ENCODE results near the gene ZNF431. TPM values are rescaled to one million over a fixed set of nuclear protein-coding genes. Genes with fewer than 3 reads are reported as not detected.
A peak's percentile ranks its signal among the peaks of the same experiment; 100 is the strongest.

ZNF431 gene
- polyA plus RNA-seq, 1 of the 3 experiments (the other 2 are of a cell fraction) = 2.4 TPM

DNA sequence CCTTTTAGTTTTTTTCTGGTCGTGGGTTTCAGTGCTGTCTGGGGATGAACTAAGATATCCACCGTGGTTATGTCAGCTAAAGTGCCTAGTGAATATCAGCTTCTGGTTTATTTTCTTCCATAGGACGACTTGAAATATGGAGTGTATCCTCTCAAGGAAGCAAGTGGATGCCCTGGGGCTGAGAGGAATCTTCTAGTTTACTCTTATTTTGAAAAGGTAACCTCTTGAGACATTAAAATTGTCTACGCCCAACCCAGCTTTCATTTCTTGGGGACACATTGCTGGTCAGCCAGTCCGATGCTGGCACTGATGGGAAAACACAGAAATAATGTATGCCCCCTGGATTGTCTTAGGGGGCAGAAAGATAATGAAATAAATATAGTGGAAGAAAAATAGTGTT is 1.6 kb downstream of the ZNF431 start:
- peak overlapping the region; percentile 71; the same call in 1 of the 2 replicates for H3K4me2 ChIP-seq
- WGBS (ENCODE audit: low lambda C conversion rate) = 87% methylated on average over 5 of the region's 5 CpGs
- TF ChIP-seq, protein P1, sequence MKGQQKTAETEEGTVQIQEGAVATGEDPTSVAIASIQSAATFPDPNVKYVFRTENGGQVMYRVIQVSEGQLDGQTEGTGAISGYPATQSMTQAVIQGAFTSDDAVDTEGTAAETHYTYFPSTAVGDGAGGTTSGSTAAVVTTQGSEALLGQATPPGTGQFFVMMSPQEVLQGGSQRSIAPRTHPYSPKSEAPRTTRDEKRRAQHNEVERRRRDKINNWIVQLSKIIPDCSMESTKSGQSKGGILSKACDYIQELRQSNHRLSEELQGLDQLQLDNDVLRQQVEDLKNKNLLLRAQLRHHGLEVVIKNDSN (IDR thresholded peaks at IDR 0.05; ENCODE audit: borderline replicate concordance, low read depth) = no peak
- TF ChIP-seq ELF1 (IDR thresholded peaks at IDR 0.05) (no peak), FOXJ3 (CRISPR knock-in tag; IDR thresholded peaks at IDR 0.05) (no peak), NRF1 (IDR thresholded peaks at IDR 0.05; ENCODE audit: low read depth, low read length) (no peak), GATA2 (CRISPR knock-in tag; IDR thresholded peaks at IDR 0.05) (no peak)

DNA sequence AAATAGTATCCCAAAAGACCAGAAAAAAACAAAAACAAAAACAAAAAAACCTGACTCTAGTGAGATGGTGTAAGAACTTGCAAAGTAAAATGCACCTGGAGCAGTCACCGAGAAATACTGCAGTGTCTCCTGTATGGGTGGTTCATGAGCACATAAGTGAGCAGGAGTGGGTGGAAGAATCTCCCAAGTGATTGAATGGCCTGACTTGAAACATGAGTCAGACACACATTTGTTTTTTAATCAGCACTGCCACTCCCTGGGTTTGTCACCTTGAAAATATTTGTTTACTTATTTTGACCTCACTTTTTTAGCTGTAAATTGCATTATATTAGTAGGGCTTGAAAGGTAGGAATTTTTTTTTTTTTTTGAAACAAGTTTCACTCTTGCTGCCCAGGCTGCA is 2.0 kb downstream of the ZNF431 start:
- TF ChIP-seq SIN3A (IDR thresholded peaks at IDR 0.05; ENCODE audit: borderline replicate concordance, low read depth, low read length) = no peak
- TF ChIP-seq, protein P2, sequence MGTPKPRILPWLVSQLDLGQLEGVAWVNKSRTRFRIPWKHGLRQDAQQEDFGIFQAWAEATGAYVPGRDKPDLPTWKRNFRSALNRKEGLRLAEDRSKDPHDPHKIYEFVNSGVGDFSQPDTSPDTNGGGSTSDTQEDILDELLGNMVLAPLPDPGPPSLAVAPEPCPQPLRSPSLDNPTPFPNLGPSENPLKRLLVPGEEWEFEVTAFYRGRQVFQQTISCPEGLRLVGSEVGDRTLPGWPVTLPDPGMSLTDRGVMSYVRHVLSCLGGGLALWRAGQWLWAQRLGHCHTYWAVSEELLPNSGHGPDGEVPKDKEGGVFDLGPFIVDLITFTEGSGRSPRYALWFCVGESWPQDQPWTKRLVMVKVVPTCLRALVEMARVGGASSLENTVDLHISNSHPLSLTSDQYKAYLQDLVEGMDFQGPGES (IDR thresholded peaks at IDR 0.05; ENCODE audit: low read depth, low read length) = no peak

More for the DNA sequence above, 1.6 kb downstream of the ZNF431 start:
- peaks cover under 1% of the 10 kb centered on the region; the same call in 1 of the 2 replicates for H3K9me3 ChIP-seq
- CTCF ChIA-PET = no interaction called here
- H3K36me3 ChIP-seq (replicated peaks in 1 of 2; ENCODE audit: control insufficient read depth in 1 of 2, insufficient read depth in 2 of 2, low read length in 1 of 2) = peaks cover 22 to 49% of the 10 kb centered on the region in 2 experiments
- no peak overlapping the region for H3K4me3 ChIP-seq (ENCODE audit: low read depth in 2 of 2, low read length in 1 of 2)
- peaks cover 0 to 3% of the 10 kb centered on the region in 2 experiments; a peak in 2 of 4 replicates for H3K4me1 ChIP-seq (ENCODE audit: control insufficient read depth in 1 of 2, insufficient read depth in 2 of 2, low read depth in 1 of 2, low read length in 1 of 2)
- H3F3A ChIP-seq (replicated peaks; ENCODE audit: insufficient read depth) = no peaks in the 10 kb centered on the region
- H4K20me1 ChIP-seq (ENCODE audit: insufficient read depth) = no peaks in the 10 kb centered on the region
- peaks cover 48% of the 10 kb centered on the region for H3K79me2 ChIP-seq (ENCODE audit: insufficient read depth)
- H3K27me3 ChIP-seq (ENCODE audit: insufficient read depth) = no peaks in the 10 kb centered on the region
- no peak for DNase-seq
- POLR2A ChIA-PET = no interaction called here
- no peak overlapping the region for H2AFZ ChIP-seq (ENCODE audit: low read depth)
- H3K9ac ChIP-seq = no peak overlapping the region
- H3K27ac ChIP-seq (ENCODE audit: low read depth in 2 of 2, low read length in 1 of 2) = no peak overlapping the region
- no peaks in the 10 kb centered on the region for H3K9me2 ChIP-seq

DNA sequence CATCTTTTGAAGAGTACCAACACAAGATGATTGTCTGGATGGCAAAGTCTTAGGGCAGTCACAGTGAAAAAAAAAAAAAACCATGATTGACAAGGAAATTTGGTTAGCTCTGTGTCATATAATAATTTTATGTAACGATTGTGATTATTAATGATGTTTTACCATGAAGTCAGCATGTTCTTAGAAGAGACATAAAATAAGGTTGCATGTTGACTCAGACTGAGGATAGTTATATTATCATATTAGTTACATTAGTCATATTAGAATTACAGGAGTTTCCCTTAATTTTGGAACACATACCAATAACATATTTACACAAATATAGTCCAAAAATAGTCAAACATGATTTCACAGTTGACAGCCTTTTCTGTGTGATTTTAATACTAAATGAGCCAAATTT is 5.7 kb downstream of the ZNF431 start:
- TF ChIP-seq TEAD4 (IDR thresholded peaks at IDR 0.05; ENCODE audit: borderline replicate concordance, insufficient read depth) (no peak), EZH2phosphoT487 (IDR thresholded peaks at IDR 0.05; ENCODE audit: borderline replicate concordance, low read depth) (no peak), ELF1 (IDR thresholded peaks at IDR 0.05) (no peak), POLR2AphosphoS5 (IDR thresholded peaks at IDR 0.05; ENCODE audit: low read depth, low read length) (no peak), SIN3A (IDR thresholded peaks at IDR 0.05; ENCODE audit: borderline replicate concordance, low read depth, low read length) (no peak), NFIC (IDR thresholded peaks at IDR 0.05; ENCODE audit: borderline replicate concordance) (no peak), SMC3 (IDR thresholded peaks at IDR 0.05; ENCODE audit: low read depth, low read length) (no peak), GATA2 (CRISPR knock-in tag; IDR thresholded peaks at IDR 0.05) (no peak)
- TF ChIP-seq, protein P3, sequence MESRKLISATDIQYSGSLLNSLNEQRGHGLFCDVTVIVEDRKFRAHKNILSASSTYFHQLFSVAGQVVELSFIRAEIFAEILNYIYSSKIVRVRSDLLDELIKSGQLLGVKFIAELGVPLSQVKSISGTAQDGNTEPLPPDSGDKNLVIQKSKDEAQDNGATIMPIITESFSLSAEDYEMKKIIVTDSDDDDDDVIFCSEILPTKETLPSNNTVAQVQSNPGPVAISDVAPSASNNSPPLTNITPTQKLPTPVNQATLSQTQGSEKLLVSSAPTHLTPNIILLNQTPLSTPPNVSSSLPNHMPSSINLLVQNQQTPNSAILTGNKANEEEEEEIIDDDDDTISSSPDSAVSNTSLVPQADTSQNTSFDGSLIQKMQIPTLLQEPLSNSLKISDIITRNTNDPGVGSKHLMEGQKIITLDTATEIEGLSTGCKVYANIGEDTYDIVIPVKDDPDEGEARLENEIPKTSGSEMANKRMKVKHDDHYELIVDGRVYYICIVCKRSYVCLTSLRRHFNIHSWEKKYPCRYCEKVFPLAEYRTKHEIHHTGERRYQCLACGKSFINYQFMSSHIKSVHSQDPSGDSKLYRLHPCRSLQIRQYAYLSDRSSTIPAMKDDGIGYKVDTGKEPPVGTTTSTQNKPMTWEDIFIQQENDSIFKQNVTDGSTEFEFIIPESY (IDR thresholded peaks at IDR 0.05; ENCODE audit: borderline replicate concordance, low read depth) = no peak
- TF ChIP-seq, protein P4, sequence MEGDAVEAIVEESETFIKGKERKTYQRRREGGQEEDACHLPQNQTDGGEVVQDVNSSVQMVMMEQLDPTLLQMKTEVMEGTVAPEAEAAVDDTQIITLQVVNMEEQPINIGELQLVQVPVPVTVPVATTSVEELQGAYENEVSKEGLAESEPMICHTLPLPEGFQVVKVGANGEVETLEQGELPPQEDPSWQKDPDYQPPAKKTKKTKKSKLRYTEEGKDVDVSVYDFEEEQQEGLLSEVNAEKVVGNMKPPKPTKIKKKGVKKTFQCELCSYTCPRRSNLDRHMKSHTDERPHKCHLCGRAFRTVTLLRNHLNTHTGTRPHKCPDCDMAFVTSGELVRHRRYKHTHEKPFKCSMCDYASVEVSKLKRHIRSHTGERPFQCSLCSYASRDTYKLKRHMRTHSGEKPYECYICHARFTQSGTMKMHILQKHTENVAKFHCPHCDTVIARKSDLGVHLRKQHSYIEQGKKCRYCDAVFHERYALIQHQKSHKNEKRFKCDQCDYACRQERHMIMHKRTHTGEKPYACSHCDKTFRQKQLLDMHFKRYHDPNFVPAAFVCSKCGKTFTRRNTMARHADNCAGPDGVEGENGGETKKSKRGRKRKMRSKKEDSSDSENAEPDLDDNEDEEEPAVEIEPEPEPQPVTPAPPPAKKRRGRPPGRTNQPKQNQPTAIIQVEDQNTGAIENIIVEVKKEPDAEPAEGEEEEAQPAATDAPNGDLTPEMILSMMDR (IDR thresholded peaks at IDR 0.05) = no peak
- no peaks in the 10 kb centered on the region for H3F3A ChIP-seq (replicated peaks; ENCODE audit: insufficient read depth)
- no peak overlapping the region for H3K27ac ChIP-seq (ENCODE audit: low read depth in 2 of 2, low read length in 1 of 2)
- H3K9me2 ChIP-seq = no peaks in the 10 kb centered on the region
- H3K27me3 ChIP-seq (ENCODE audit: insufficient read depth) = no peaks in the 10 kb centered on the region
- peaks cover 56 to 88% of the 10 kb centered on the region in 2 experiments for H3K36me3 ChIP-seq (replicated peaks in 1 of 2; ENCODE audit: control insufficient read depth in 1 of 2, insufficient read depth in 2 of 2, low read length in 1 of 2)
- H2AFZ ChIP-seq (ENCODE audit: low read depth) = no peak overlapping the region
- 100% methylated on average over 1 of the region's 1 CpG for WGBS (ENCODE audit: low lambda C conversion rate)
- no peak for DNase-seq
- peaks cover 3% of the 10 kb centered on the region; the same call in 1 of the 2 replicates for H3K9me3 ChIP-seq
- ChIA-PET POLR2A (no interaction called here), CTCF (no interaction called here)
- H3K4me2 ChIP-seq = no peak overlapping the region
- H4K20me1 ChIP-seq (ENCODE audit: insufficient read depth) = no peaks in the 10 kb centered on the region
- H3K4me3 ChIP-seq (ENCODE audit: low read depth in 2 of 2, low read length in 1 of 2) = no peak overlapping the region
- no peak overlapping the region for H3K9ac ChIP-seq
- H3K79me2 ChIP-seq (ENCODE audit: insufficient read depth) = peaks cover 56% of the 10 kb centered on the region
- peaks cover 0 to 3% of the 10 kb centered on the region in 2 experiments; a peak in 2 of 4 replicates for H3K4me1 ChIP-seq (ENCODE audit: control insufficient read depth in 1 of 2, insufficient read depth in 2 of 2, low read depth in 1 of 2, low read length in 1 of 2)

More for the DNA sequence above, 2.0 kb downstream of the ZNF431 start:
- H3K4me3 ChIP-seq (ENCODE audit: low read depth in 2 of 2, low read length in 1 of 2) = no peak overlapping the region
- H3F3A ChIP-seq (replicated peaks; ENCODE audit: insufficient read depth) = no peaks in the 10 kb centered on the region
- DNase-seq = no peak
- H3K36me3 ChIP-seq (replicated peaks in 1 of 2; ENCODE audit: control insufficient read depth in 1 of 2, insufficient read depth in 2 of 2, low read length in 1 of 2) = peaks cover 26 to 54% of the 10 kb centered on the region in 2 experiments
- H3K9me3 ChIP-seq = peaks cover 3% of the 10 kb centered on the region; the same call in 1 of the 2 replicates
- ChIA-PET CTCF (no interaction called here), POLR2A (no interaction called here)
- H2AFZ ChIP-seq (ENCODE audit: low read depth) = no peak overlapping the region
- no peaks in the 10 kb centered on the region for H3K27me3 ChIP-seq (ENCODE audit: insufficient read depth)
- H3K9me2 ChIP-seq = no peaks in the 10 kb centered on the region
- peaks cover 0 to 3% of the 10 kb centered on the region in 2 experiments; a peak in 2 of 4 replicates for H3K4me1 ChIP-seq (ENCODE audit: control insufficient read depth in 1 of 2, insufficient read depth in 2 of 2, low read depth in 1 of 2, low read length in 1 of 2)
- peaks cover 48% of the 10 kb centered on the region for H3K79me2 ChIP-seq (ENCODE audit: insufficient read depth)
- H3K27ac ChIP-seq (ENCODE audit: low read depth in 2 of 2, low read length in 1 of 2) = no peak overlapping the region
- H4K20me1 ChIP-seq (ENCODE audit: insufficient read depth) = no peaks in the 10 kb centered on the region
- H3K4me2 ChIP-seq = no peak overlapping the region
- no peak overlapping the region for H3K9ac ChIP-seq
- WGBS (ENCODE audit: low lambda C conversion rate) = 95% methylated on average over 1 of the region's 1 CpG
